Activated naive CD8-positive, alpha-beta T cell treated with anti-CD3 and anti-CD28 coated beads, Interleukin-2, amount 50 U/mL, for 16 hours (primary cell): ENCODE data around the gene USP15.
"Not testable (repeated sequence)": the region's sequence is repeated elsewhere in the genome, so short reads cannot be mapped to it uniquely, and the experiment has no call there.

Source experiments
- DNase-seq: peaks from one replicate; pipeline ENCODE4 v3.0.0-alpha.2; 2020; ENCODE audit warnings: low read depth, low spot score

Gene USP15

GRCh38 chr12:62446754-62447452 lies 186.7 kb downstream of the USP15 start:
- no peak for DNase-seq

DNA sequence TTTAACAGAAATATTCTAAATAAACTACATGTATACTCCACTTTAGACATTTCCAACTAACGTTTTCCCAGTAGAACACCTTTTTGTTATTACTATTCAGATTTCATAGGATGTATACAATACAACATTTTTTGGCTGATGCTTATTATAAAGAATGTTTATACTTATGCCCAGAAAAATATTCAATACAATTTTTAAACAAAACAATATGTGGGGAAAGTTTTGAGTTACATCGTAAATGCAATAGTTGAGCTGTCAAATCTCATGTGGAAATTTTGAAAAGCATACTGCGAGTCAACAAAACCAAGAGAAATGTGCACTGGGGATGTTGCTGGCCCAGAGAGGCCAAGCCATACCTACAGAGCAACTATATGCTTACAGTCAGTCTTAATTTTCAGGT lies 188.2 kb downstream of the USP15 start:
- DNase-seq: no peak

GRCh38 chr12:62455429-62455828 lies 195.2 kb downstream of the USP15 start:
- not testable (repeated sequence) for DNase-seq

DNA sequence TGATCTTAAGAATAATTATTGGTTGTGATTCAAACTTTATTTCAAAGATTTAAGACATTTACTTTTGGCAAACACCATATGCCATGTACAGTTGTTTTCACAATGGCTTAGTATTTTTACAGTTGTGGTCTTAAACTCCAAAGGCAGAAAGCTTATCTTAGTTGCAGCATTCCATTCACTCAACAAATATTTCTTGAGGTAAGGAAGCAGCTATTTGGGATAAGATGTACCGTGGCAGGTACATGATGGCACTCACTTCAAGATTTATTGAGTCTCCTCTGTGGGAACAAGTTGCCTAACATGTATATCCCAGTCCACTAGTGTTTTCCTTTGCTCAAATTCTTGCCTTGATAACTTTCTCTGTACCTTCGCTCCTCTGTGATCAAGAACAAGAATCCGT lies 198.4 kb downstream of the USP15 start:
- no peak for DNase-seq

DNA sequence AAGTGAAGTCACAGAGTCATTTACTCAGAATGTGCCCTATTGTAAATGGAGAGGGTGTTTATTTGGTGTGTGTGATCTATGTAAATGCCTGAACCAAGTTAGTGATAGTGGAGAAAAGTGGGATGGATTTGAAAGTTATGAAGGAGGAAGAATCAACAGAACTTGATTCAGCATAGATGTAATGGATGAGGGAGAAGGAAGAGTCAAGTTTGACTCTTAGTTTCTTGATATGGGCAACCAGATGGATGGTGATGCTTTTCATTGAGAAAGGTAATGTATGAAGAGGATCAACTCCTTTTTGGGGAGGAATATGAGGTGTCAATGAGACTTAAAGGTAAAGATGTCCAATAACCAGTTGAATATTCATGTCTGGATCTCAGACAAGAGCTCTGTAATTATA lies 199.8 kb downstream of the USP15 start:
- DNase-seq: no peak

- not testable (repeated sequence) for DNase-seq
These were observed 201.1 kb downstream of the USP15 start for GRCh38 chr12:62461171-62461837.

DNA sequence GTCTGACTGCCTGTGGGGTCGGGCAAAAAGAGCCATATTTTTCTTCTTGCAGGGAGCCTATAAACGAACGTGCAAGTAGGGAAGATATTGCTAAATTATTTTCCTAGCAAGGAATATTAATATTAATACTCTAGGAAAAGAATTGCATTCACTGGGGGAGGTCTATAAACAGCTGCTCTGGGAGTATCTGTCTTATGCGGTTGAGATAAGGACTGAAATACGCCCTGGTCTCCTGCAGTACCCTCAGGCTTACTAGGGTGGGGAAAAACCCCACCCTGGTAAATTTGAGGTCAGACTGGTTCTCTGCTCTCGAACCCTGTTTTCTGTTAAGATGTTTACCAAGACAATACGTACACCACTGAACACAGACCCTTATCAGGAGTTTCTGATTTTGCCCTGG lies 203.0 kb downstream of the USP15 start:
- DNase-seq: not testable (repeated sequence)
